NAMALWA (cell line): Measurements from ENCODE around the gene BEND2.
A peak's percentile ranks its signal among the peaks of the same experiment; 100 is the strongest.
"Not testable (repeated sequence)": the region's sequence is repeated elsewhere in the genome, so short reads cannot be mapped to it uniquely, and the experiment has no call there.

Experiments
- DNase-seq: peaks from one replicate; pipeline ENCODE4 v3.0.0-alpha.2; 2015; ENCODE audit warnings: low spot score

Gene BEND2

GRCh38 chrX:18220786-18221185 lies at the start of gene BEND2:
Gene BEND2, minus strand, starts transcription at chrX:18220886. Its CDS starts 136 bp downstream, at chrX:18220750.
- DNase-seq: no peak

DNA sequence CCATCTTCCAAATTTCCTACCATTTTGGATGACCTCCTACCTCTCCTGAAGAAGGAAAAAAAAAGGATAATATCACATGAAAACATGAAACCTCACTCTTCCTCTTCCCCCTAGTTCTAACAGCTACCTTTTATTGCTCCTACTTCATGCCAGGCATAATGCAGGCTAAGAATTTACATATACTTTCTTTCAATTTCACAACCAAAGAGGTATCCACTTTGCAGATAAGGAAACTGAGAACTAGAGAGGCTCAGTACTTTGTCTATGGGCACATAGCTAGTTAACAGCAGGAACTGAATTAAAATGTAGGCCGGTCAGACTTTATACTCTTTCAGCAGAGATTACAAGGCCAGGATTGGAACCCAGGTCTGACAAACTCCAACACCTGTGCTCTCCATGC lies 34.4 kb upstream of the BEND2 start:
- no peak for DNase-seq

- DNase-seq: no peak
These were observed 32.1 kb upstream of the BEND2 start for GRCh38 chrX:18252644-18253359.

GRCh38 chrX:18229646-18230045 lies 9.0 kb upstream of the BEND2 start:
- not testable (repeated sequence) for DNase-seq

GRCh38 chrX:18228069-18228468 lies 7.4 kb upstream of the BEND2 start:
- DNase-seq: no peak

DNA sequence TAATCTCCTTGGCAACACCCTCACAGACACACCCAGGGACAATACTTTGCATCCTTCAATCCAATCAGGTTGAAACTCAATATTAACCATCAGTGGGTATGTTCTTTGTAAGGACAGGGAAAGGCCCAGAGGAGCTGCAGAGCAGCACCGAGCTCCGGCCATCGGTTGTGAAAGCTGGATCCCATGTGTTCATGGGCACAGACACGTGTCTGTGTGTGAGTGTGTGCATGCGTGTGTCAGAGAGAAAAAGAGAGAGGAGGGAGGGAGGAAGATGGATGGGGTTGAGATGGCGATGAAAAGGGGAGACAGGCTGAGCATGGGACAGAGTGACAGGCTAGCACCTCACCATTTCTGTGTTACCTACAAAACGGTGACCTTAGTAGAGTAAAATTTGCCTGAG lies 6.8 kb upstream of the BEND2 start:
- no peak for DNase-seq

DNA sequence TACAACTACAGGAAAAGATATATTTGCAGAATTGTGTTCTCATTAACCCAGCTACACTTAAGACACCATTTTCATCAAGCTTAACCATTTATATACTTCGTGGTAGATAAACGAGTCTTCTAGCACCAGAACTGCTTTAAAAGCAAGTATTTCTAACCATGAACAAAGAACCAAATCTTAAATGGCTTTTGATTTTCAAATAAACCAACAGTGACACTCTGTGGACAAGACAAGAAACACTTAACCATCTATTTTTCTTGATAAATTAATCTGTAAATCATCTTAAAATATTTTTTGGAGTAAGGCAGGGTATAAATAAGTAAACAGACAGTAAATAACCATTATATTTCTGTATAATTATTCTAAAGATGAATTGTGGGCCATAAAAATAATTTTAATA lies 10.2 kb downstream of the BEND2 start:
- peak; percentile 7 for DNase-seq

DNA sequence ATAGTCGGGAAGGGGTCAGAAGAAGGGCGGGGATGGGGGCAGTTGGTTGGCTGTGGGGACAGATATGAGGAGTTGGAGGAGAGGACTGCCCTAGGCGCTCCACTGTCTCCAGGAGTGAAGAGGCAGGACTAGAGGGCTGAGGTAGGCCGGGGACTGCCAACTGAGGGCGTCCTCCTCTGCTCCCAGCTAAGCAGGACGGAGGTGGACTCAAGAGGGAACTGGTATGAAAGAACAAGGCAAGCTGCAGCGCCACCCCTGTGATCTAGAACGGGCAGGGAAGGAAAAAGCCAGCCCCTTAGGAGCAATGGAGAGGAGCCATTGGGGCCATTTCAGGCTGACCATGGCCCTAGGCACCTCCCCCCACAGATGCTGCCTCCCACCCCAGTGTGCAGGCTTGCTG lies 14.0 kb downstream of the BEND2 start:
- DNase-seq: no peak

DNA sequence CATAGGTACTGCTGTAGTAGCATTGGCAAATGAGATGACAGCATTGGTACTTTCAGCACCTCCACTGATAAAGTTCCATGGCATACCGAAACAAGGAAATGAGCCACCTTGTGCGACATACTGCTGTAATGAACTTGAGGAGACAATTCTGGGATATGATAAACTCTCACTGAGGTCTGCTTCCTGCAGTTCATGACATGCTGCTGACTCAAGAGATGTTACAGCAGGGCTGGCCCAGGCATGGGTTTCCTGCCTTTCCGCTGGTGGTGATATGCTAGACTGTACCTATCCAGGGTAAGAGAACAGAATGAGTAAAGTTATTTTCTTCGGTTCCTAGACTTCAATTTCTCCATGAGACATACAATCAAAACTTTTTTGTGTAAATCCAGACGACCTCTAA lies 17.1 kb downstream of the BEND2 start:
- DNase-seq: no peak

- DNase-seq: no peak
These were observed 26.0 kb downstream of the BEND2 start for GRCh38 chrX:18194688-18195087.

DNA sequence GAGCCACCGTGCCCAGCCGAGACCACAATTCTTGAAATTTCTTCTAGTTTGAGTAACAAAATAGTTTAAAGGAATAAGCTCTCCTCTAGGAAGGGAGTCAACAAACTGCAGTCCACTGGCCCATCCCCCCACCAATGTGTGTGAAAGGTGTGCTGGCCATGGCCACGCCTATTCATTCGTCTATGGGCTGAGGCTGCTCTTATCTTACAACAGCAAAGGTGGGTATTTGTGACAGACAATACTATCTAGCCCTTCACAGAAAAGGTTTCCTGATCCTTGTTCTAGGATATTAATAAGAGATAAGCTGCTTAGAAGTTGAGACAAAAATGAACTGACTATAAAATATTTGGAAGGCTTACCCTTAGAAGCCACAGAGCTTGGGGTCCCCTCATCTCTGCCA lies 41.2 kb downstream of the BEND2 start:
- no peak for DNase-seq

DNA sequence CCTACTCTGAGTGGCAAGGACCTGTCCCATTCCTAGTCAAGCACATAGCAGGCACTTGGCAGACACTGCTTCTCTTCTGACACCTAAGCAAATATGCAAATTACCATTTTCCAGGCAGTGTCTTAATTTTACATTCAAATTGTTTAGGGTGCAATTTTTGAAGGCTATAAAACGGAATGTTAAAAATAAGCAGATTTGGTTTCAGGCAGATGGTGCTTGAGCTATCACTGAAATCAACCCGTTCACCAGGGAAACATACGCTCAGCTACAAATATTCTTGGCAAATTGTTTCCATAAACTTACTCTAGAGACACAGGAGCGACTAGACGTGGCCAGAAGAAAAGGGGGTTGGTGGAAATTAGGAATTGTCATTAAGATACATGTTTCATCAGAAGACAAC lies 45.7 kb downstream of the BEND2 start:
- no peak for DNase-seq

- no peak for DNase-seq
These were observed 46.5 kb downstream of the BEND2 start for GRCh38 chrX:18174209-18174608.

DNA sequence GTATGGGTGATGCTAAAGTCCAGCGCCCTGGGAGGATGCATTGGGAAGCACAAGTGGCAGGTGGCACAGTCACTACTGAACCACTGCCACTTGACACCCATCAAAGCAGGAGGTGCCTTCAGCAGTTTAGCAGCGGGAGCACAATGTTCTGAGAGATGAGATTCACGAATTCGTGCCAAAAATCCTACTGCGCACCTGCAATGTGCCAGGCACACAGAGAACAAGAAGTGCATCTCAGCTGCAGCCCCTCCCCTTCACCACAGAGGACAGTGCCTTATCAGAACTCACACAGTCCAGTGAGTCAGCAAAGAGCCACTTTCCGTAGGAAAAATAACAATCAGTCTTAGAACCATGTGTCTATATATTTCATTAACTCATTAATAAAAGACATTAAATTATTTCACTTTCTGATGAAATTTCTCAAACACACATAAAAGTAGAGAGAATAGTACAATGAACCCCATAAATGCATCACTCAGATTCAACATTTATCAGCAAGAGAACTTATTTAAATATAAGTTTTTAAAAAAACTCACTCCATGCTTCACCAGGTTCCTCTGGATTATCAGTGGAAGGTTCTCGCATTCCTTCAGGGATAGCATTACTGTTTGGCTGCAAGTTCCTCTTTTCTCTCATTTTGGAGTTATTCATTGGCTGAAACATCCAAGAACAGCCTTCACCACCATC lies 47.0 kb downstream of the BEND2 start:
- no peak for DNase-seq

DNA sequence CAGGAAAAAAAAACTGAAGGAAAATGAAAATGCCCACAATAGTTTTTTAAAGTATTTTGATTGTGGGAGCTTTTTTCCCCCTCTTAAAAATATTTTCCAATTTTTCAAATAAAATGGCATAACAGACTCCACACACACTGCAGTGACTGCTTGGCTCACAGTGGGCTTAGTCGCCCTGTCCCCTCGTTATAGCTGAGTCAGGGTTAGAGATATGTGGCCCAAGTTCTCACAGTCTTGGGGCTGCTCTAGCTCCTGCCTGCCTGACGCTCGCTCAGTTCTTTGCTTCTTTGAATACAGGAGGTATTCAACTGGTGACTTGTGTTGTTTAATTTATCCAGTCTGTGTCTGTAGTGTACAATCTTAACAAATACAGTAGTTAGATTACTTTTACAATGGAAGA lies 47.7 kb downstream of the BEND2 start:
- no peak for DNase-seq

DNA sequence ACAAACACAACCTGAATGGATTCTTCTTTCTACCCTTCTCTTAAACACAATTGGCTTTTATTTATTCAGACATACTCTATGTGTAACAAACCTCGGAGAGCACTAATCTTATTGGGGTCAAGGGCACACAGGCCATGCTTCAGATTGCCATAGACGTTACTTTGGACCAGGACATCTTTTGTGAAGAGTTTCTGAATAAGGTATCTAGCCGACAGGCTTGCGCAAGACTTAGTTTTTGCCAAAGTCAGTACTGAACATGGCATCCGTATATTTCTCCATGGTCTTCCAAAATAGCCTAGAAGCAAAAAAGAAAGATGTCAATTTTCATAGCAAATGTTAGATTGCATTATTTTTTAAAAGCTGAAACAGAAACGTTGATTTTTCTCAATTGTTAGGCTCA lies 49.8 kb downstream of the BEND2 start:
- no peak for DNase-seq

GRCh38 chrX:18166068-18166467 lies 54.6 kb downstream of the BEND2 start:
- no peak for DNase-seq

DNA sequence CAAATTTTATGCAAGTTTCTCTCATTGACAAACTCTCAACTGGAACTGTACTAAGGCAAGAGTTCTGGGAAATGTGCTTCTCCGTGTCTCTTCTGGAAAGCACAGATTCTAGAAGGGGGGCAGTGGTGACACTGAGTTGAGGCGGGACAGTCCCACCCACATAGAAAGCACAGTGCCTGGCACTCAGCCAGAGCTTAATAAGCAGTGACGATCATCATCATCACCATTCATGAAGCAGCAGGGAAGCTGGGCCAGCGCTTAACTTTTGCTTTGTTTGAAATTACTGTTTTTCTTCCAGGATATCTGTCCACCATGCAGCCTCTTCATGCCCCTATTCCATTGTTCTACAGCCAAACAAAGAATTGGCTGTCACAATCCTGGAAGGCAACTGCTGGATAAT lies 60.3 kb downstream of the BEND2 start:
- DNase-seq: no peak

DNA sequence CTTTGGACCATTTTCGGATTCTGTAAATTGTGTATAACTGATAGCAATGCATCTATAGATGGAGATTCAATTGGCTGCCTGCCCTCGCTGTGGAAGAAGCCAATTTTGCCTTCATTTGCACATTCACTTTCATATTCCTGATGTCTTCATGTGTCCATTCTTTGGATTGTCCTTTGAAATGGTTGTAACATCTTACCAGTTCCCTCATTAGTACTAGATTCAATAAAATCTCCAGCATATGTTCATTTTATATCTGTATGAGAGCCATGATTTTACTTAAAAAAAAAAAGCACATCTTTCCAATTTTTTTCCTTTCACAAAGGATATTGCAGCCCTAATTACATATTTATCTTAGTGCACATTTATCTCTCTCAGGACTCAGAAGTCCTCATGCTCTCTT lies 61.7 kb downstream of the BEND2 start:
- DNase-seq: no peak

DNA sequence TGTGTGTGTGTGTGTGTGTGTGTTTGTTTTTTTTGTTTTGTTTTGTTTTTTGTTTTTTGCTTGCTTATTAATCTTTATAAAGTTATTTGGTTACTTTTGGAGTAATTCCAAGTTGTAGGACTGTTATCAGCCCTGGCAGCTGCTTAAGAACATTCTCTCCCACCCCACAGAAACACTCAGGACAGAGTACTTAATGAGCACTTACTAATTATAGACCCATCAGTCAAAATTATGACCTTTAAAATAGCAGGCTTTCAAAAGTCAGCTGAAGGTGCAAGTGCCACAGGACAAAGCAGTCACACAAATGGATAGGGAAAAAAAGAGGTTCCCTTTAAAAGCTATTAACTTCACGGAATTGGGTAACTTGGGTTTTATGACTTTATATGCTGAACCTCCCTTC lies 69.0 kb downstream of the BEND2 start:
- DNase-seq: no peak

GRCh38 chrX:18151157-18151556 lies 69.5 kb downstream of the BEND2 start:
- no peak for DNase-seq

DNA sequence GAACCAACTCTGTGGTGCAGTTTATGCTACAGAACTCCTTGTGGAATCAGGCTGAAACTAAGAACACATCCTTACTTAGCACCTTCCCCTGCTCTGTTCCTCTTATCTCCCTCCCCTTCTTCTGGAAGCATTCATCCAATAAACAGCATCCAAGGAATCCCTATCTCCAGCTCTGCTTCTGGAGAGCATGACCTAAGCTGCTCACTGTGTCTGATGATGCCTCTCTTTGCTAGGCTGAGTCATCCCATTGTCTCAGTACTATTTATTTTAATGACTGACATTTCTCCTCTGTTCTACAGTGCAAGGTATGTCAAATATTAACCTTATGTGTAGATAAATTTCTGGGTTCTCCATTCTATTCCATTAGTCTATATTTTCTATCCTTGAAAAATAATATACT lies 71.2 kb downstream of the BEND2 start:
- no peak for DNase-seq

DNA sequence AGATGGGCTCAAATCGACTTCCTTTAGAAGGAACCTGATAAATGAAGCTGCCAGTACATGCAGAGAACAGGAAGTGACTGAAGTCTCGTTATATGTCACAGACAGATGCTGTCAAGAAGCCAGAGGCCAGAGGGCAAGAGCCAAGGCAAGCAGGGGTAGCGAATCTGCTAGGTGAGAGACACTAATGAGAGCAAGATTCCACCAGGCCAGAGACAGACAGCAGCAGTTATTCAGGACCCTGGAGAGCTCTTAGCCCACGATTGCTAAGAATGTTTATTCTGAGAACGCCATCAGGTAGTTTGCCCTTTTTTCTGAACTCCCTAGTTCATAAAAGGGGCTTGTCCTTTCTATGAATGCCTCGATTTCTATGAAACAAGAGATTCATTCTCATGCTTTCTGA lies 73.7 kb downstream of the BEND2 start:
- DNase-seq: peak; percentile 14

GRCh38 chrX:18146009-18146408 lies 74.7 kb downstream of the BEND2 start:
- DNase-seq: no peak
